T-helper 9 cell (primary cell): Measurements from ENCODE around the gene TICRR.

Experiments used
- DNase-seq: peaks from one replicate; pipeline ENCODE4 v3.0.0-alpha.2; 2020

TICRR gene

DNA sequence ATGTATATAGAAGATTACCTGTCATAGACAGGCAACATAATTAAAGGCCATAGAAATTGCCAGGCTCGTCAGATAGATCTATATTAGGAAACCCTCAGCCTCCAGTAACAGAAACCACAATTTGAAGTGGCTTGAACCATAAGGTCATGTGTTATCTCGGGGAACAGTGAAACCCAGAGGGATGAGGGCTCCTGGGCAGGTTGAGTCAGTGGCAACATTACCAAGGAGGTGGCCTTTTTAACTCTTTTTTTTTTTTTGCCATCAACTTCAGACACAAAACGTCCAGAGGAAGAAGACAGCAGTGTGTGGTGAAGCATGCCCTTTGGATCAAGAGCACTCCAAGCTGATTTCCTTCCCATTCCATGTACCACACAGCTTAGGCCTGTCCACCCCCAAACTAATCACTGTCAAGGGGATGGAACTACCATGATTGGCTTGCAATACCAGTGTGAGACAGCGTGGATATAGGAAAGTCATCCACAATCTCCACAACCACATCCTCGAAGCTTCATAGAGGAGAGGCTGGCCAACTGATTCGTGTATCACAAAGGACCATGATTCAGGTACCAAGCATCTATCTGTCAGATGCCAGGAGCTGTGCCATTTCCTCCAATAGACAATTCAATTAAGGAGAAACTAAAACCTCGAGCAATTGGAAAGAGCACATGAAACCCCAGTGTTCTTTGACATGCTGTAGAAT lies 81.0 kb downstream of the TICRR start:
- DNase-seq = no peak

DNA sequence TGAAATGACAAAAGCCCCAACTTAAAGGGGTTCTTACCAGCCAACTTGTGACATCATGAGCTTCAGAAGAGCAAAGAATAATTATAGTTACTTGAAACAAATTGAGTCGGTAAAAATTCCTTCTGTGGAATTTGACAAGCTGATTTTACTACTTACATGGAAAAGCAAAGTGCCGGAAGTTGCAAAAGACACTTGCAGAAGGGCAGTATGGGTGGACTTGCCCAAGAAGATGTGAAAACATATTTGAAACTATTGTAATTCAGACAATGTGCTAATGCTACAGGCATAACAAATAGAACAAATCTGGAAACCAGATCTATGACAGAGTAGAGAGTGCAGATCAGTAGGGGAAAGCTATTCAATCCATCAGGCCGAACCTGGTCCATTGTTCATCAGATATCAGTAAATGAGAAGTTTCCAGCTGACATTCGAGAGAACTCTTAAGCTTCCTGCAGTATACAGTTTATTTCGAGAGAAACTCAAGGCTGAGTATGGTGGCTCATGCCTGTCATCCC lies 82.5 kb downstream of the TICRR start:
- DNase-seq = no peak

DNA sequence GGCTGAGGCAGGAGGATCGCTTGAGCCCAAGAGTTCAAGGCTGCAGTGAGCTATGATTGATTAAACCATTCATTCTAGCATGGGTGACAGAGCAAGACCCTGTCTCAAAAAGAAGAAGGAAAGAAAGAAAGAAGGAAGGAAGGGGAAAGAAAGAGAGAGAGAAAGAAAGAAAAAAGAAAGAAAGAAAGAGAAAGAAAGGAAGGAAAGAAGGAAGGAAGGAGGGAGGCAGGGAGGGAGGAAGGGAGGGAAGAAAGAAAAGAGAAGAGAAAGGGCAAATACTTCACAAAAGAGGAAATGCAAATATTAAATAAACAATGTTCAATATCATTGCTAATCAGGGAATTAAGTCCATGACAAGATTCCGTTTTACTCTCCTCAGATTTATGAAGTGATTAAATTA lies 84.0 kb downstream of the TICRR start:
- no peak for DNase-seq

DNA sequence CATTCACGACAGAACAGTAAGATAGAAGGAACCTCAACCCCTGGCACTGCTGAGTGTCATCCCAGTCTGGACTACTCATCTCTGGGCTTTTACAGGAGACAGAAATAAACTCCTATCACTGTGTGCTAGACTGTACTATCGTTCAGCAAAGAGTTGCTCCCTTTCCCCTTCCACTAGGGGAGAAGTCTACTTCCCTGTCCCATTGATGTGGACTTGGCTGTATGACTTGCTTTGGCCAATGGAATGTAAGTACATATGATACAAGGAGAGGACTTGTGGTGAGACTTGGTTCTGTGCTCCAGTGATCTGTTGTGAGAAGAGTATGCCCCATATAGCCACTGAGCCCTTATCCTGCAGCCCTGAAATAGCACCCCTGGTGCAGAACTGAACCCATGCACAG lies 85.3 kb downstream of the TICRR start:
- DNase-seq = no peak

DNA sequence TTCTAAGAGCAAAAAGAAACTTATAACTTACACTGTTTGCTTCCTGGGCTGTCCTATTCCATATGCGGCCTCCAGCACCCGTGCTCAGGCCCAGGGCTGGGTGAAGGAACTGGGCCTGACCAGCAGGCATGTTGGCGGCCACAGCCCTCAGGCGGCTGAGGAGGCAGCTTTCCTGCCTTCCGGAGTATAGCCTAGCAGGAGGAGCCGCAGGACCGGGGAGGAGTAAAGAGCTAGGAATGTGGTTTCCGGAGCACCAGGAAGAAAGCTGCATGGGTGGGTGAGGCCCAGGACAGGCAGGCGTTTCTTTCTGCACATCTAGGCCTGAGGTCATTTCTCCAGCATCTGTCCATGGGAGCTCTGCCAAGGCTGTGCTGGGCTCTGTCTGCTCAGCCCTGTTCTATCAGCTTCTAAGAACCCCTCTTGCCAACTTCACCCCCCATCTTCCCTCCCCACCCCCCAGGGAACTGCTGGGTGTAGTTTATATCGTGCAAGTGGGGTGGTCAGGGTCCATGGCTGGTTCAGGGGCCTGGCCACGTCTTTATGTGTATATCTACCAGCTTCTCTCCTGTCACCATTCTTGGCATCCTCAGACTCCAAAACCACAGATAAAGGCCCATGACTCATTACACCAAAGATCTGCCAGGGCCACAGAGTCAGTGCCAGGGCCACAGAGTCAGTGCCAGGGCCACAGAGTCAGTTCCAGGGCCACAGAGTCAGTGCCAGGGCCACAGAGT lies 87.8 kb downstream of the TICRR start:
- DNase-seq = no peak

DNA sequence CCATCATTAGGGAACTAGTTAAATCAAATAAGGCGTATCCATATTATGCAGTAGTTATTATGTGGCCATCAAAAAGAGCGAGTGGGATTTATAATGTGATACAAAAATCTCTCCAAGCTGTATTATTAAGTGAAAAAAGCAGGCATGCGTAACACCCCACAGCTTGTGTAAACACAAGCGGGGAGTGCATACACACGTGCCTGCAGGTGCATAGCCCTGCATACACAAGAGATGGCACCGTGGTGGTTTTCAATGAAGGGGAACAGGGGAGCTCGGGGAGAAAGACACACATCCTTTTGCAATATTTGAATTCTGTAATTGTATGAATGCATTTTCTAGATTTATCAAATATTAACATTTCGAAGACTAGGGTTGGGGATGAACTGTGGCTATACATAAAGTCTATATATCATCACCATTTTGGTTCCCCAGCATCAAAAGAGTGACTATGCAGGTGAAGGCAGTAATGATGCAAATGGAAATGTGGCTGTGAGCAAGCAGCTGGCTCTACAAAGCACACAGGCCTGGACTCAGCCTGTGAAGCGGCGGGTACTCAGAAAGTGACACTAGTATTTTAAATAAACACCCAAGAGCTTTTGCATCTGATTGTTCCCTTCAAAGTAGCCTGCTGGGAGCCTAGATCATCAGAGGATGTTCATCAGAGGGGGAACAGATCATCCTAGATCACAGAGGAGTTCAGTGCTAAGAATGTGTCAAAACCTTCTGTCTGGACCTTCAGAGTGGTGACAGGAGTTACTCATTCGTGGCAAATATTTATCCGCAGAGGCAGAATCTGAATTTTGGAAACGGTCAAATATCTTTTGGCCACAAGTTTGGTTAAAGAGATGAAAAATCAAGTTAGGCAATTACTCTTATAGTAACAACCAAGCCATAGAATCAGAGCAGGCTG lies 89.4 kb downstream of the TICRR start:
- DNase-seq = no peak

DNA sequence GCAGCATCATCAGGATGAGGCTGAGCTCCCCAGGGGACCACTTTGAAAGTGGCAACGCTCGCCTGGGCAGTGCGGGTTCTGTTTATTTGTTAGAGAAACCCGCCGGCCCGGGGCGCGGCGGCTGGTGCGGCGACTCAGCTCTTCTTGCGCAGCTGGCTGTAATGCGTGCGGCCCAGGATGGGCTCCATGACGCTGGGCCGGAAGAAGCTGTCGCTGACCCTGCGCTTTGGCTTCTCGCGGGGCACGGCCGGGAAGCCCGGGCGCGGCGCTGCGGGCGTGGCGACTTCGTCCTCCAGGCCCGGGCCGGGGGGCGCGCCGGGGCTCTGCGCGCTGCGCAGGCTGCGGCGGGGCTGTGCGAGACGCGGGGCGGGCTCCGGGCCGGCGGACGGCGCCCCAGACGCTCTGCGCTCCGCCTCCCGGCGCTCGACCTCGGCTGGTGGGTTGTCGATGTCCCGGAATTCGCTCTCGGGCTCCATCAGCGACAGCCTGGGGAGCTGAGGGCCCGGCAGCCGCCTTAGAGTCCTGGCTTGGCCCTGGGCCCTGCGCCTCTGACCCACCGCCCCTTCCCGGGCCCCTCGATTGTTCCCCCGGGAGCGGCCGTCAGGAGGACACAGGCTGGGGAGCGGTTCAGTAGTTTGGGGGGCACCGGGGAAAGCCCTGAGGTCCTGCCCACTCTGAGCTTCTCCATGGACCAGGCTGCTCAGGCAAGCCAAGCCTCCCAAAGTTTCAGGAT lies 90.3 kb downstream of the TICRR start:
- DNase-seq = no peak

DNA sequence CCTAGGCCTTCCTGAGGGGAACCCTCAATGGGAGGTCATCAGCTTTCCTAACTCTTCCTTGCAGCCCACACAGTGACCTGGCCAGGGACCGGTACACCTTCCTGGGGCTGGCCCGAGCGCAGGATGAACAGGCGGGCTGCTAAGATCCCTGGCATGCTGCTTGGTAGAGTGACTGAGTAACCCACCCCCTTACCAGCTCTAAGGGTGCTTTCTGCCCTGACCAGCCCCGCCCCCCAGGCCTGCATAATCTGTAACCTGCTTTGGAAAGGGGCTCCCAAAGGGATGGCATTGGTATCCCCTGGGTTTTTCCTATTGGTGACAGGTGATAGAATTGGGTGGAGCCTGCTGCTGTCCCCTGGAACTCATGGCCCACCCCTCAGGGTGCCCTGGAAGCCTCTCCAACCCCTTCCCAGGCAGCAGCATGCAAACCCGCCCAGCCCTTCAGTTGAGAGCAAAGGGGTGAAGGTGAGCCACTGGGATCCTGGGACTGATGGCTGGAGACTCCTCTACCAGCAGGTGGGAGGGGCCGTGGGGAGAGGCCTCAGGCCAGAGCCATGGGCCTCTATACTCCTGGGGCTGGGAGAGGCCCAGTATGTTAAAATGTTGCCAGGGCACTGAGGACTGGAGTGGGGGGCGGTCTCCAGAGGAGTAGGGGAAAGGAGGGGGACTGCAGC lies 91.1 kb downstream of the TICRR start:
- DNase-seq = no peak

DNA sequence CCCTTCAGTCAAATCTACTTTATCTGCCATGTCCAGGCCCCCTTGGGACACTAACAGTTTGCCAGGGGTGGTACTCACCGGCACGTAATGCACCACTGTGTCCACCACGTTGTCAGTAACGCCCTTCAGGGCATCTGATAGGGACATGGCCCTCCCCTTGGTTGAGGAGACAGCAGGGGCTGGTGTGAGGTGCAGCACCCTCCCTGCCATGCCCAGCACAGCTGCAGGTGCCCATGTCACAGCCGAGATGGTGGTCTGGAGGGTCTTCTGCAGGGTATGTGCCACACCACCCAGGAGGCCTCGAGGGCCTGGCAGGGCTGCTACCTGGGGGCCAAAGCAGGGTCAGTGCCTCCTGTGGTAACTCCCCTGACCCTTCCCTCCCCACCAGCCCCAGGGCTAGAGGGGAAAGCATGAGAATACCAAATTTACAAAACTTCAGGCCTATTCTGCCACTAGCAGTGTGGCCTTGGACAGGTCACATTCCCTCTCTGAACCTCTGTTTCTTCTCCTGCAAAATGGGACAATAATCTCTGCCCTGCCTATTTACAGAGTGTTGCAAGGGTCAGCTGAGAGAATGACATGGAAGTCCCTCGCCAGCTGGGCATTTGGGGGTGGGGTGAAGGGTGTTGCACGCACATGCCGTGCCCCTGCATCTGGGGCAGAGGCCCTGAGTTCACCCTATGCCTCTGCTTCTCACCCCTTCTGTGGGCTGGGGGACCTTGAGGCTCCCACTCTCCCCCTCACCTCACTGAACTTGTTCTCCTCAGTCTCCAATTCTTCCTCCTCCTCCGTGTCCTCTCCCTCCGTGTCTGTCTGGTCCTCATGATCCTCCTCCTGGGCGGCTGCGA lies 91.8 kb downstream of the TICRR start:
- DNase-seq = no peak

DNA sequence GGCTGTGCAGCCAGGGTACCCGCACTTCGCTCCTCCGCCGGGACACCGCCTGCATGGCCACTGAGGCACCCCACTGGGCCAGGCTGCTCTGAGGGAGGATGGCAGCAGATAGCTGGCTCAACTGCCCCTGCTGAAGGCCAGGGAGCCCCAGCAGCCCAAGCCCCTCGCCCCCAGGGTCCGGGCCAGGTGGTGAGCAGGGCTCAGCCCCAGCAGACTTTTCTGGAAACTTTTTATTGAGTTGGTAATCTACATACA lies 92.4 kb downstream of the TICRR start:
- no peak for DNase-seq

DNA sequence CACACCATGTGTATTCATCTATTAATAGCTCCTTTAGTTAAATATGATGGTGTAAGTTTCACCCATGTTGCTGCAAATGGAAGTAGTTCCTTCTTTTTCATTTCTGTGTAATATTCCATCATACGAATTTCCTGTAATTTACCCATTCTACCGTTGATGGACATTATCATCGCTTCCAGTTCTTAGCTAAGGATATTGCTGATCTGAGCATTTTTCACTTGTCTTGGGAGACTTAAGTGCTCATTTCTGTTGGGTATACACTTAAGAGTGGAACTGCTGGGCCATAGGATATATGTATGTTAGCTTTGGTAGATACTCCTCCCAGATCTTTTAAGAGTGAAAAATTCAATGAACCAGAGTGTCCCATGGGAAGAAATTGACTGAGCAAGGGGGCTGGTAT lies 92.9 kb downstream of the TICRR start:
- DNase-seq = no peak

DNA sequence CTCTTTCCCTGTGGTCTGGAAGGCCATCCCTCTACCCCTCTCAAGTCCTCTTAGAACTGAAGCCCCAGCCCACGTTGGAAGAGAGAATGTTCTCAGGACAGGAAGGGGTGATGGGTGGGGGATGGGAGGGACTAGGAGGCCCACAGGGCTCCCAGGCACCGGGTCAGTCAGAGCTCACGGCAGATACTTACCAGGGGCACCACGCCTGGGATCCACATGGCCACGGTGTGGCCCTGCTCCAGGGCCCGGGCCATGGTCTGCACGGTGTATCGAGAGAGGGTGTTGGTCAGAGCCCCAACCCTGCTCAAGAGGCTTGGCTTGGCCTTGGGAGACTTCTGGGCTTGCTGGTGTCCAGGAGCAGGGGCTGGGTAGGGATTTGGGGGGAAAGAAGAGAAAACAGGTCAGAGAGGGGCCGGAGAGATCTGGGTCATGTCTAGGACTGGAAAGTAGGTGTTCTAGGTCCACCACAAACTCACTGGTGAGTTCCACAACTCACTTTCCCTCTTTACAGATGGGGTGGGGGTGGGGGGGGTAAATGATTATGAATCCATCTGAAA lies 94.1 kb downstream of the TICRR start:
- no peak for DNase-seq

DNA sequence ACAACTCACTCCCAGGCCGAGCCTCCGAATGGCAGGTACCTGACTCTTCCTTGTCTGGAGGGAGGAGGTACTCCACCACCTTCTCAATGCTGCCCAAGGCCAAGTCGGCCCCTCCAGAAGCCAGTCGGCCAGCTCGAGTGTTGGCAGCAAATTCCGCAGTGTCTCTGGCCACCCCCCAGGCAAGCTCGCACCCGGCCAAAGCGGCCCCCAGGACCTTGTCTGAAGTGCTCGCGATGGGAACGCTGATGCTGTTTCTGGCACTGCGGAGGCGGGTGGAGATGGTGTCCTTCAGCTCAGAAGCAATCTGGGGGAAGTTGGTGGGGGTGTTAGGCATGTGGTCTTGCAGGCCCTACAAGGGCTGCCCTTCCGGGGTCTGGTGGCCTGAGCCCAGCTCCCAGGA lies 94.7 kb downstream of the TICRR start:
- DNase-seq = no peak

DNA sequence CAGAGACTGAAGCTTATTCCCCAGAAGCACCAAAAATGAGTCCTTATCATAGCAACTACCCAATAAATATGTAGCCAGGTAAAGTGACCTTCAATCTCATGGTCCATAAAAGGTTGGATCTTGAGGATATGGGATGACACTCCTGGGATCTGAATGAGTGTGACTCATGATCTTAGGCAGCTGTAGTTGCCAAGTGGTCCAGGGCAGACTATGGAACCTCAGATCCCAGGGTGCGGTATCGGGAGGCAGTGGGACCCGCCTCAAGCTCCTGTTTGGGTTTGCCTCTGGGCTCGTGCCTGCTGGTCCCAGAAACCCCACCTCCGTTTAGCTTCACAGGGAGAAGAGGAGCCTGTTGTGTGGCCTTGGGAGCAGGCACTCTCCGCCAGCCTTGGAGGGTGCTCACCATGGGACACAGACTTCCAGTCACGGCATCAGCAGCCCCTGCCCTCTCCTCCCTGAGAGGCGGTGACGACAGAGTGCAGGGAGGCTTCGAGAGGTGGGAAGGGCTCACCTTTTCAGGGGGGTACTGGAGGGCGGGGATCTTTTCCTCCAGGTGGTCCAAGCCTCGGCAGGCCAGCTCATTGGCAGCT lies 95.8 kb downstream of the TICRR start:
- no peak for DNase-seq

DNA sequence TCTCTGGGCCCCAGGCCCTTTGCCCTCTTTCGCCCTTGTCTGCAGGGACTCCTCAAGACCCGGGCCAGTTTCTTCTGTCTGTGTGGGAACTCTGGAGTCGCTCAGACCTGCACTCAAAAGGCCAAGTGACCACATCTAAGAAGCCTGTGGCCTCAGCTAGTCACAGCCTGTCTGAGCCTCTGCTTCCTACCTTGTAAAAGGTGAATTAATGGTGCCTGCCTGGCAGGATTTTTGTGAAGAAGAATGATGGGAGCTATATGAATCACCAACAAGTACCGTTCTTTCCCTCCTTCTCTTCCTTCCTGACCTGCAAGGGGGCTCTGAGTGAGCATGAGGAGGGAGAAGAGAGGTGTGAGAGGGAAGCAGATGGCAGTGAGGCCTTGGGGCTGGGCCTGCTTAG lies 96.4 kb downstream of the TICRR start:
- no peak for DNase-seq

DNA sequence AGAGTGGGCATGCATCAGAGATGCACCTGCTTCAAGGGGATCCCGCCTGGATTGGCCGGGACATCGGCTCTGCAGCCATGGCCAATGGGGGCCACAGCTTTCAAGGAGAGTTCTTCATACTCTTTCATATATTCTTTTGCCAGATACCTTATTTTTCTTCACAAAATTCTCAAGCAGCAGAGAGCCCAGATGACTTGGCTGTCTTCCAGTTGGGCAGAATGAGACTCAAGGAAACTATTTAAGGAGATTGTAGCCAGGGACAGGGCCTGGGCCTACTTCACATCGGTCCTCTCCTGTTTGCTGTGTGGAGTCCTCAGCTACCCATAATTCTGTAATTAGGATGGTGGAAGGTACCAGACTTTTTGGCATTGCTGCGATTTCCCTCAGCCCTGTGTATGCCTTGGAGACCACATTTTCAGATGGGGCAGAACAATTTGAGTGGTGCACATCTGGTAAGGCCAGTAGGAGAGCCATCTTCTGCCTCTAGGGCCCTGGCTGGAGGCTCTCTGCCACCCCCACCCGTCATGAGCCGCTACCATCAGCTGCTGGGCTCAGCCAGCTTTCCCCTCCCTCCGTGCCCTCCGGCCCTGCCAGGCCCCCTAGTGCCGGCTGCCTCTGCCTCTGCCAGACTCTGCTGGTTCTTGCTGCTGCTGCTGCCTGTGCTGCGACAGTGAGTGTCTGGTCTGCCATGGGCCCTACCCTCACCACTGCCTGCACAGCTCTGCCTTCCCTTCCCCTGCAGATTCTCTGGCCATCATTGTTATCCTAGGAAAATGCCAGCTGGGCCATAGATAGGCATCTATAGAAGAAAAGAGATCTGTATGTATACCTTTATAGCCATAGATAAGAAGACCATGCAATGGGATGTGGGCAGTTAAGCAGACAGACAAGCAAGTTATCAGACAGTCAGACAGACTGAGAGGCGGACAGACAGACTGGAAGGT lies 97.2 kb downstream of the TICRR start:
- no peak for DNase-seq

DNA sequence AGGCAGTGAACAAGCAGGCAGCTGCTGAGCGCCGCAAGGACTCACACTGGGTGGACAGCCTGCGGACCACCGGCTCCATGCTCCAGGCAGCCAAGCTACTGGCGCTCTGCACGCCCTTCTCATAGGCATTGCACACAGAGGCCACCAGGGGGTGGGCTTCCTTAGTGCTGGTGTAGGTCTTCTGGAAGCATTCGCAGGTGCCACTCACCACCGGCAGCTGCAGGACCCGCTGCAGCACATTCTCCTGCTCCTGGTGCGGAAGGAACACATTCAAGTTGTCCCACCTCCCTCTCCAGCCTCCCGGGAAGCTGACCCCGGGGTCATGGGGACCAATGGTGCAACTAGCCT lies 97.9 kb downstream of the TICRR start:
- no peak for DNase-seq

DNA sequence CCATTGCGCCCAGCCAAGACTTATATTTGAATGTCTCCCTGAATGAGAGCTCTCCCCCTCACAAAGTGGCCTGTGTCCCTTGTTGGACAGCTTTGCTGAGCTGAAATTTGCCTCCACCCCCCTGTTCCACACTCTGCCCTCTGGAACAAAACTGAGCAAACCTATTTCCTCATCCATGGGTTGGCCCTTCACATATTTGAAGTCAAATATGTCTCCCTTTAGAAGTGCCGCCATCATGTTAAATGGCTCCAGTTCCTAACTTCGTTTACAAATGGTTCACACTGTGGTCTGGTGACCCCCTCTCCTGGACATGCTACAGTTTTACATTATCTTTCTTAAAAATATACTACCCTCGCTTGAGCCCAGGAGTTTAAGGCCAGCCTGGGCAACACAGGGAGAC lies 99.3 kb downstream of the TICRR start:
- DNase-seq = no peak

DNA sequence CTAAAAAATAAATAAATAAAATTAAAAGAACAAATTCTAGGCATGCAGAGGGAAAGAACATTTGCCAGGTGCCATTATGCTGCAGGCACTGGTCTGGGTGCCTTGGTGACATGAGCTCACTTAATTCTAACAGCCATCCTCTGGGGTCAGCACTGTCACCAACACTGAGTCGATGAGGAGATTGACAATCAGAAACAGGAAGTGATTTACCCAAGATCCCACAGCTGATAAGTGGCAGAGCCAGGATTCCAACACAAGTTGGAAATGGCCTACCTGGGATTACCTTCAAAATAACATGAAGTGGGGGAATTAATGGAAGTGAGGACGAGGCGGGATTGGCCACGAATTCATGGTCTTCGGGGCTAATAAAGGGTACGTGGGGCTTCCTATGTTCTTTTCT lies 100.3 kb downstream of the TICRR start:
- no peak for DNase-seq

DNA sequence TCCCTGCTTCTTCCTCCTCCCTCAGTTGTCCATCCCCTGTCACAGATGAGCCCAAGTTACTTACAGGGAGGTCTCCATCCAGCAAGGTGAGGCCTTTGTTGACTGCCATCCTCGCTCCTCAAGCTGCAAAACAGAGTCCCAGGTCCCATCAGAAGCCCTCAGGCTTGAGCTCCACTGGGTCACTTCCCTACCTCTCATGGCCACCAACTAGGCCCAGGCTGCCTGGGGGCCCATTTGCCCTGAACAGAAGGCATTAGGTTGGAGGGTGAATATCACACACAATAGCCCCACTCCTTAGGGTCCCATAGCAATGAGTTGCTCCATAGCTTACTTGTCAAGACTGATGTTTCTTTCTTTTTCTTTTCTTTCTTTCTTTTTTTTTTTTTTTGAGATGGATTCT lies 102.1 kb downstream of the TICRR start:
- DNase-seq = no peak
